H1 (cell line): ENCODE results near the gene OR10AD1. TPM values are rescaled to one million over a fixed set of nuclear protein-coding genes. Genes with fewer than 3 reads are reported as not detected.
A peak's percentile ranks its signal among the peaks of the same experiment; 100 is the strongest.

Experiments used
- CTCF ChIA-PET: fragments of 300-600 bp; sonication (Branson Sonifier 250); formaldehyde crosslinking; loops from one replicate; lab custom pipeline; 2021; ENCODE audit not compliant: partially characterized antibody; lab: Charles Lee
- POLR2A ChIA-PET: fragments of 300-600 bp; sonication (Branson Sonifier 250); formaldehyde crosslinking; loops from one replicate; lab custom pipeline; 2021; ENCODE audit warnings: inconsistent platforms; ENCODE audit not compliant: partially characterized antibody; lab: Charles Lee
- DNase-seq, 2 experiments: peaks; one replicate each; pipeline versions ENCODE4 v3.0.0 to v3.0.0-alpha.2; 2010 to 2022; ENCODE audit warnings: low spot score in 2 of 2, low read depth in 1 of 2, mixed read lengths in 1 of 2
- FAIRE-seq: peaks from 2 replicates; lab custom pipeline; 2011; peaks lifted over from hg19 to GRCh38; lab: Jason Lieb, UNC
- H2AFZ ChIP-seq: 2 replicates; pipeline ENCODE4 v1.8.1; 2012; ENCODE audit warnings: low read length, inconsistent platforms
- H2AK5ac ChIP-seq: 2 replicates; pipeline ENCODE4 v1.6.1; 2013; ENCODE audit warnings: low read depth, low read length
- H2BK120ac ChIP-seq: replicated peaks from 2 replicates; pipeline ENCODE3; 2013; ENCODE audit warnings: low read depth, low read length, inconsistent platforms
- H2BK12ac ChIP-seq: 2 replicates; pipeline ENCODE4 v1.6.1; 2013; ENCODE audit warnings: low read depth, low read length
- H2BK15ac ChIP-seq: 2 replicates; pipeline ENCODE4 v1.6.1; 2013; ENCODE audit warnings: low read length
- H2BK20ac ChIP-seq: 2 replicates; pipeline ENCODE4 v1.6.1; 2013; ENCODE audit warnings: low read length
- H2BK5ac ChIP-seq: 2 replicates; pipeline ENCODE4 v1.6.1; 2013; ENCODE audit warnings: low read depth, low read length
- H3K14ac ChIP-seq: 2 replicates; pipeline ENCODE4 v1.6.1; 2013; ENCODE audit warnings: inconsistent platforms; ENCODE audit not compliant: insufficient read length
- H3K18ac ChIP-seq: 2 replicates; pipeline ENCODE4 v1.6.1; 2013; ENCODE audit warnings: low read length; ENCODE audit errors: extremely low read depth
- H3K23ac ChIP-seq: 2 replicates; pipeline ENCODE4 v1.6.1; 2013; ENCODE audit warnings: inconsistent platforms; ENCODE audit not compliant: insufficient read length
- H3K23me2 ChIP-seq: 2 replicates; pipeline ENCODE4 v1.6.1; 2013; ENCODE audit warnings: low read depth, low read length
- H3K27ac ChIP-seq: 2 replicates; pipeline ENCODE4 v1.6.1; 2011; ENCODE audit warnings: low read depth, low read length, inconsistent platforms
- H3K27me3 ChIP-seq, 4 experiments: replicated peaks in 1 of 4; 1 replicate in 1 of 4; 2 replicates in 3 of 4; pipeline versions ENCODE4 v1.6.1 to v1.8.1; 2011 to 2013; ENCODE audit warnings: low read length in 3 of 4, mild to moderate bottlenecking in 3 of 4, inconsistent platforms in 2 of 4, mixed read lengths in 2 of 4, moderate library complexity in 1 of 4; ENCODE audit not compliant: control insufficient read depth in 3 of 4, insufficient read depth in 3 of 4; ENCODE audit errors: extremely low read depth in 1 of 4
- H3K36me3 ChIP-seq, 4 experiments: 2 replicates each; pipeline versions ENCODE4 v1.6.1 to v1.8.1; 2011 to 2013; ENCODE audit warnings: mild to moderate bottlenecking in 4 of 4, low read length in 3 of 4, moderate library complexity in 2 of 4, control low read depth in 1 of 4, inconsistent platforms in 1 of 4; ENCODE audit not compliant: insufficient read depth in 4 of 4, control insufficient read depth in 2 of 4
- H3K4ac ChIP-seq: replicated peaks from 2 replicates; pipeline ENCODE3; 2013; ENCODE audit warnings: low read length, low read depth, mixed read lengths, inconsistent platforms; ENCODE audit not compliant: insufficient read length
- H3K4me1 ChIP-seq, 4 experiments: replicated peaks in 1 of 4; 1 replicate in 1 of 4; 2 replicates in 3 of 4; pipeline versions ENCODE4 v1.6.1 to v1.8.1; 2011 to 2013; ENCODE audit warnings: low read length in 3 of 4, inconsistent platforms in 2 of 4, mixed read lengths in 1 of 4; ENCODE audit not compliant: insufficient read depth in 4 of 4, control insufficient read depth in 3 of 4
- H3K4me2 ChIP-seq, 2 experiments: 2 replicates each; pipeline versions ENCODE4 v1.6.1 to v1.8.1; 2011 to 2013; ENCODE audit warnings: low read depth in 2 of 2, low read length in 2 of 2, control low read depth in 1 of 2, inconsistent platforms in 1 of 2, mild to moderate bottlenecking in 1 of 2; ENCODE audit not compliant: insufficient read depth in 1 of 2
- H3K4me3 ChIP-seq, 4 experiments: fragments of 200-600, 300-600 bp in 1 of 4; sonication (generic), shearing (Covaris generic), sonication (Bioruptor Twin) in 1 of 4; 2 replicates each; pipeline versions ENCODE4 v1.5.1 to v1.8.1; 2011 to 2016; ENCODE audit warnings: low read length in 4 of 4, low read depth in 3 of 4, control low read depth in 2 of 4, inconsistent platforms in 2 of 4, mild to moderate bottlenecking in 2 of 4, mixed read lengths in 1 of 4, moderate library complexity in 1 of 4; ENCODE audit not compliant: insufficient read depth in 2 of 4; ENCODE audit errors: extremely low read depth in 1 of 4
- H3K56ac ChIP-seq: replicated peaks from 2 replicates; pipeline ENCODE3; 2013; ENCODE audit warnings: low read depth, mild to moderate bottlenecking, mixed read lengths, low read length, inconsistent platforms; ENCODE audit not compliant: insufficient read length
- H3K79me1 ChIP-seq: 2 replicates; pipeline ENCODE4 v1.6.1; 2013; ENCODE audit warnings: low read depth, low read length, control low read depth
- H3K79me2 ChIP-seq, 2 experiments: 2 replicates each; pipeline versions ENCODE4 v1.6.1 to v1.8.1; 2012 to 2013; ENCODE audit warnings: low read length in 2 of 2, mild to moderate bottlenecking in 2 of 2, inconsistent platforms in 1 of 2; ENCODE audit not compliant: insufficient read depth in 2 of 2, control insufficient read depth in 1 of 2
- H3K9ac ChIP-seq, 4 experiments: replicated peaks in 1 of 4; 1 replicate in 1 of 4; 2 replicates in 3 of 4; pipeline versions ENCODE4 v1.6.1 to v1.8.1; 2011 to 2013; ENCODE audit warnings: low read depth in 3 of 4, low read length in 3 of 4, control low read depth in 2 of 4, mild to moderate bottlenecking in 2 of 4, moderate library complexity in 2 of 4, inconsistent platforms in 1 of 4; ENCODE audit errors: extremely low read depth in 1 of 4
- H3K9me3 ChIP-seq, 2 experiments: 2 replicates each; pipeline versions ENCODE4 v1.6.1 to v1.8.1; 2012 to 2013; ENCODE audit warnings: mild to moderate bottlenecking in 2 of 2, moderate library complexity in 2 of 2, control low read depth in 1 of 2, inconsistent platforms in 1 of 2, low read depth in 1 of 2, low read length in 1 of 2, mixed read lengths in 1 of 2; ENCODE audit not compliant: insufficient read depth in 2 of 2
- H4K20me1 ChIP-seq, 2 experiments: replicated peaks in 1 of 2; 2 replicates each; pipeline versions ENCODE3 to v1.8.1; 2011 to 2013; ENCODE audit warnings: inconsistent platforms in 2 of 2, low read length in 2 of 2, mild to moderate bottlenecking in 1 of 2; ENCODE audit not compliant: insufficient read depth in 2 of 2, control insufficient read depth in 1 of 2
- H4K5ac ChIP-seq: 2 replicates; pipeline ENCODE4 v1.6.1; 2013; ENCODE audit warnings: low read length, low read depth, mixed read lengths, inconsistent platforms; ENCODE audit not compliant: insufficient read length
- H4K8ac ChIP-seq: 2 replicates; pipeline ENCODE4 v1.8.0; 2013; ENCODE audit warnings: mild to moderate bottlenecking, moderate library complexity, low read length, inconsistent platforms; ENCODE audit not compliant: insufficient read depth; ENCODE audit errors: extremely low read depth
- H4K91ac ChIP-seq: replicated peaks from 2 replicates; pipeline ENCODE3; 2013; ENCODE audit warnings: low read length, mixed read lengths, inconsistent platforms; ENCODE audit not compliant: insufficient read length
- HDAC6 ChIP-seq: IDR thresholded peaks from one replicate; pipeline ENCODE4 v1.7.1; 2012; ENCODE audit warnings: low read depth, mild to moderate bottlenecking, inconsistent platforms, low read length, moderate library complexity
- POLR2AphosphoS5 ChIP-seq: IDR thresholded peaks from 2 replicates; pipeline ENCODE4 v1.6.1; 2011; ENCODE audit warnings: low read depth, low read length
- TBP ChIP-seq: IDR thresholded peaks from 2 replicates; pipeline ENCODE4 v1.6.1; 2011; ENCODE audit warnings: low read depth, low read length, improper control_type of control experiment
- WGBS, 2 experiments: shearing (Covaris generic) in 1 of 2; methylation state at CpG; one replicate each; pipeline versions ENCODE4 v1.1.6 to v1.1.7; 2013 to 2015; ENCODE audit warnings: low lambda C conversion rate in 2 of 2, mixed read lengths in 2 of 2, inconsistent platforms in 1 of 2, low coverage in 1 of 2, missing lambda C conversion rate in 1 of 2; ENCODE audit not compliant: insufficient replicate concordance in 2 of 2, insufficient coverage in 1 of 2, insufficient read length in 1 of 2; ENCODE audit errors: extremely low coverage in 1 of 2, missing lambda C conversion rate in 1 of 2; 5-methylcytosine and 5-hydroxymethylcytosine counted together
- polyA plus RNA-seq, 7 experiments: library from polyadenylated mRNA; depleted of rRNA in 3 of 7; stranded (reverse) in 5 of 7; unstranded in 2 of 7; fragments of >200 nt in 5 of 7; fragments of 200-250 nt in 2 of 7; gene quantifications; 1 replicate in 5 of 7; 2 replicates in 1 of 7; 4 replicates in 1 of 7; pipeline versions ENCODE4 v1.2.1 to v1.2.3, GENCODE V29; 2011 to 2013; ENCODE audit warnings: missing spikeins in 2 of 7, mixed read lengths in 2 of 7
- total RNA-seq: library from RNA; stranded (reverse); fragmentation: NEBNext Ultra II Directional; extraction: Animal tissue kit (Norgen Biotek cat#: 25700); gene quantifications from 2 replicates; pipeline ENCODE4 v1.2.1, GENCODE V29; 2021

The OR10AD1 gene
- total and polyA plus RNA-seq, 2 of the 8 experiments (the other 6 are each of a cell fraction or from before 2014, with no cell fraction given) = not detected

- H3K23ac ChIP-seq = no peak overlapping the region
- no peak for FAIRE-seq
- H2BK5ac ChIP-seq = no peak overlapping the region
- no peak overlapping the region for H2BK12ac ChIP-seq
- H3K9ac ChIP-seq = no peak overlapping the region
- H3K18ac ChIP-seq = no peak overlapping the region
- no peak overlapping the region for H2BK20ac ChIP-seq
- H2BK15ac ChIP-seq = no peak overlapping the region
- H4K20me1 ChIP-seq = no peaks in the 10 kb centered on the region
- H3K4me3 ChIP-seq = no peak overlapping the region
- no peak overlapping the region for H3K27ac ChIP-seq
- TF ChIP-seq TBP = no peak
- TF ChIP-seq HDAC6 = no peak
- peak; percentile 52; the same call in 1 of the 2 replicates for TF ChIP-seq POLR2AphosphoS5
- H3K56ac ChIP-seq = no peak overlapping the region
- H3K4ac ChIP-seq = no peak overlapping the region
- CTCF ChIA-PET = interaction anchor here (0.7 to 6.0 kb wide), 7 partner anchors 13 to 713 kb away, joined by 3 to 63 read pairs (median 9); no protein-coding TSS in a partner anchor
- peaks cover 12% of the 10 kb centered on the region for H3K23me2 ChIP-seq
- no peaks in the 10 kb centered on the region for H3K79me1 ChIP-seq
- WGBS, 2 experiments = 80% methylated on average over 3 of the region's 3 CpGs; no CpG with 5 or more reads in 1 of the 2 experiments
- no peak overlapping the region for H2AFZ ChIP-seq
- H2BK120ac ChIP-seq = no peak overlapping the region
- no peak for DNase-seq
- no peak overlapping the region for H4K5ac ChIP-seq
- peaks cover 0 to 2% (median 2%) of the 10 kb centered on the region in 4 experiments; a peak in 2 of 7 replicates for H3K4me1 ChIP-seq
- H3K14ac ChIP-seq = no peak overlapping the region
- no peak overlapping the region for H2AK5ac ChIP-seq
- peaks cover 5 to 23% (median 23%) of the 10 kb centered on the region in 4 experiments for H3K27me3 ChIP-seq
- POLR2A ChIA-PET = interaction anchor here (1.6 to 2.4 kb wide), 4 partner anchors 11 to 15 kb away, joined by 3 to 10 read pairs (median 6); no protein-coding TSS in a partner anchor
- H4K8ac ChIP-seq = no peak overlapping the region
- H3K4me2 ChIP-seq = no peak overlapping the region
- H3K9me3 ChIP-seq = peaks cover 2 to 4% of the 10 kb centered on the region in 2 experiments; a peak in 1 of 4 replicates
- no peaks in the 10 kb centered on the region for H3K79me2 ChIP-seq
- H3K36me3 ChIP-seq = no peaks in the 10 kb centered on the region
- H4K91ac ChIP-seq = no peak overlapping the region
Measured at GRCh38 chr12:48199774-48200221, 3.3 kb downstream of the OR10AD1 start.
